ENCODE measurements around the gene MEN1.
"Not testable (repeated sequence)": the region's sequence is repeated elsewhere in the genome, so short reads cannot be mapped to it uniquely, and the experiment has no call there.

The MEN1 gene

GRCh38 chr11:64832467-64833197 lies 22.3 kb upstream of the MEN1 start:
- no peak for DNase-seq

- peak; percentile 59 for DNase-seq
Measured at GRCh38 chr11:64831411-64831891, 21.1 kb upstream of the MEN1 start.

GRCh38 chr11:64829536-64830251 lies 19.3 kb upstream of the MEN1 start:
- DNase-seq = no peak

- DNase-seq = no peak
Measured at GRCh38 chr11:64827451-64827839, 17.1 kb upstream of the MEN1 start.

- no peak for DNase-seq
Measured at GRCh38 chr11:64826578-64827450, 16.5 kb upstream of the MEN1 start.

GRCh38 chr11:64826062-64826461 lies 15.7 kb upstream of the MEN1 start:
- DNase-seq = no peak

GRCh38 chr11:64823568-64824119 lies 13.3 kb upstream of the MEN1 start:
- no peak for DNase-seq

GRCh38 chr11:64817476-64817875 lies 7.1 kb upstream of the MEN1 start:
- no peak for DNase-seq

GRCh38 chr11:64815433-64815832 lies 5.1 kb upstream of the MEN1 start:
- DNase-seq = not testable (repeated sequence)

- DNase-seq = no peak
Measured at GRCh38 chr11:64814712-64815187, 4.4 kb upstream of the MEN1 start.

- DNase-seq = no peak
Measured at GRCh38 chr11:64813826-64814225, 3.5 kb upstream of the MEN1 start.

GRCh38 chr11:64810891-64811272 lies 531 bp upstream of the MEN1 start:
- DNase-seq = no peak

- no peak for DNase-seq
Measured at GRCh38 chr11:64809781-64810241, 540 bp downstream of the MEN1 start.

- no peak for DNase-seq
Measured at GRCh38 chr11:64805481-64805880, 4.9 kb downstream of the MEN1 start.

- no peak for DNase-seq
Measured at GRCh38 chr11:64804346-64805210, 5.8 kb downstream of the MEN1 start.

- no peak for DNase-seq
Measured at GRCh38 chr11:64803846-64804345, 6.5 kb downstream of the MEN1 start.

- peak; percentile 83 for DNase-seq
Measured at GRCh38 chr11:64803158-64803845, 7.0 kb downstream of the MEN1 start, which contains the start of gene MAP4K2. Gene MAP4K2 (minus strand): TSS chr11:64803214. CDS start chr11:64803149, 65 bp downstream.

- DNase-seq = no peak
Measured at GRCh38 chr11:64802370-64803157, 7.8 kb downstream of the MEN1 start.

- no peak for DNase-seq
Measured at GRCh38 chr11:64801561-64802369, 8.6 kb downstream of the MEN1 start.

Data from NCI-H1092 treated with DMSO at 0.1 percent for 48 hours (cell line).